Psoas muscle (tissue), 8 donors: ENCODE results near the gene C11orf87. TPM values are rescaled to one million over a fixed set of nuclear protein-coding genes. Genes with fewer than 3 reads are reported as not detected.

Experiments
- ATAC-seq, 4 donors: fragments of 200-7000 bp; cut with Tn5 transposase; one replicate each; pipeline ENCODE4 v1.9.1; 2020; ENCODE audit warnings: moderate library complexity in 3 of 4, mild to moderate bottlenecking in 2 of 4
- DNase-seq, 2 donors: peaks; one replicate each; pipeline ENCODE4 v3.0.0-alpha.2; 2020
- H3K27ac ChIP-seq: fragments of 200-600 bp; one replicate; pipeline ENCODE4 v1.8.0; 2022
- H3K27me3 ChIP-seq, 3 donors: fragments of 200-600 bp in 1 of 3; one replicate each; pipeline versions ENCODE4 v1.6.1 to v1.8.0; 2013 to 2022; ENCODE audit warnings: low read length in 2 of 3, mild to moderate bottlenecking in 2 of 3, moderate library complexity in 1 of 3; ENCODE audit not compliant: insufficient read depth in 3 of 3
- H3K36me3 ChIP-seq, 2 donors: fragments of 200-600 bp in 1 of 2; one replicate each; pipeline versions ENCODE4 v1.6.1 to v1.8.0; 2013 to 2022; ENCODE audit warnings: low read depth in 1 of 2, mild to moderate bottlenecking in 1 of 2, moderate library complexity in 1 of 2; ENCODE audit not compliant: insufficient read depth in 1 of 2
- H3K4me1 ChIP-seq: fragments of 200-600 bp; one replicate; pipeline ENCODE4 v1.8.0; 2022
- H3K4me3 ChIP-seq: fragments of 200-600 bp; one replicate; pipeline ENCODE4 v1.8.0; 2022; ENCODE audit warnings: mild to moderate bottlenecking
- H3K9me3 ChIP-seq: fragments of 200-600 bp; one replicate; pipeline ENCODE4 v1.8.0; 2022
- WGBS, 3 donors: extraction: QIAGEN DNeasy Blood & Tissue Kit; methylation state at CpG; one replicate each; pipeline versions ENCODE4 v1.1.6 to v1.1.7; 2013; 5-methylcytosine and 5-hydroxymethylcytosine counted together
- intact Hi-C, 2 donors: fragments of 100-400 bp; cut with DNase I; formaldehyde crosslinking; loops; one replicate each; pipeline versions ENCODE4 v1.11.0 to v1.14.2; 2022
- polyA plus RNA-seq, 3 donors: library from polyadenylated mRNA; stranded (reverse); fragments of 200-250 nt; gene quantifications; one replicate each; pipeline ENCODE4 v1.2.3, GENCODE V29; 2013
- total RNA-seq, 4 donors: library from RNA; stranded (reverse); fragmentation: NEBNext Ultra II Directional in 2 of 4; extraction: Animal tissue kit (Norgen Biotek cat#: 25700) in 2 of 4; gene quantifications; one replicate each; pipeline versions ENCODE4 v1.2.1 to v1.2.4, GENCODE V29; 2021 to 2023
- TF ChIP-seq, protein P1 (sequence below): fragments of 200-600 bp; IDR thresholded peaks from one replicate; pipeline ENCODE4 v1.8.0; 2022; ENCODE audit warnings: antibody characterized with exemption
- donor health status: healthy with polysubstance abuse.
- donor health status: DM: no; HTN: no; CAD: no; lungs with moderate emphysema.
- donor health status: Bipolar disorder and iron deficiency.
- donor health status: healthy.
- donor health status: DM: yes; HTN: yes; CAD: no.
- donor health status: DM: no; HTN: no; CAD: no.
- donor health status: DM: no; HTN: no; CAD: no.
- donor health status: DM: yes; HTN: yes; CAD: no.

C11orf87 gene
- total and polyA plus RNA-seq, 7 donors = 0.01 TPM; not detected in 6

DNA sequence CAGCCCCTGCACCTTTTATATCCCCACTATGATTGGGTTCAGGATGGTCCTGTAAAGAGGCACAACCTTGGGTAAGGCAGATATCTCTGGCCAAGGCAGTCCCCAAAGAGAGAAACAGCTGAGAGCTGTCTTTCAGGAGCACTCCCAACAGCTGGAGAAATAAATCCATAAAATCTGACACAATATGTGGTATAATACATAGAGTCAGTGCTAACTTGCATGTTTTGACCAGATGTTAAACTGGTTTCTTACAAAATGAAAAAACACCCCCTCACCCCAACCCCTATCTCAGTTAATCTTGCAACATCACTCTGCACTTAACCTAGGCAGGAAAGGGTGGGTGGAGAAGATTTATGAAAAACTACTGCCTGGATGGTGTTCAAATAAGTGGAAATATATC is 44.0 kb upstream of the C11orf87 start:
- Histone ChIP-seq H3K4me1 (no peaks in the 10 kb centered on the region), H3K27ac (no peak overlapping the region), H3K36me3 (no peaks in the 10 kb centered on the region), H3K9me3 (no peaks in the 10 kb centered on the region), H3K4me3 (no peak overlapping the region), H3K27me3 (no peaks in the 10 kb centered on the region)
- ATAC-seq = no peak
- TF ChIP-seq, protein P1, sequence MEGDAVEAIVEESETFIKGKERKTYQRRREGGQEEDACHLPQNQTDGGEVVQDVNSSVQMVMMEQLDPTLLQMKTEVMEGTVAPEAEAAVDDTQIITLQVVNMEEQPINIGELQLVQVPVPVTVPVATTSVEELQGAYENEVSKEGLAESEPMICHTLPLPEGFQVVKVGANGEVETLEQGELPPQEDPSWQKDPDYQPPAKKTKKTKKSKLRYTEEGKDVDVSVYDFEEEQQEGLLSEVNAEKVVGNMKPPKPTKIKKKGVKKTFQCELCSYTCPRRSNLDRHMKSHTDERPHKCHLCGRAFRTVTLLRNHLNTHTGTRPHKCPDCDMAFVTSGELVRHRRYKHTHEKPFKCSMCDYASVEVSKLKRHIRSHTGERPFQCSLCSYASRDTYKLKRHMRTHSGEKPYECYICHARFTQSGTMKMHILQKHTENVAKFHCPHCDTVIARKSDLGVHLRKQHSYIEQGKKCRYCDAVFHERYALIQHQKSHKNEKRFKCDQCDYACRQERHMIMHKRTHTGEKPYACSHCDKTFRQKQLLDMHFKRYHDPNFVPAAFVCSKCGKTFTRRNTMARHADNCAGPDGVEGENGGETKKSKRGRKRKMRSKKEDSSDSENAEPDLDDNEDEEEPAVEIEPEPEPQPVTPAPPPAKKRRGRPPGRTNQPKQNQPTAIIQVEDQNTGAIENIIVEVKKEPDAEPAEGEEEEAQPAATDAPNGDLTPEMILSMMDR = no peak
- DNase-seq = no peak
- intact Hi-C loops = no loop called here

DNA sequence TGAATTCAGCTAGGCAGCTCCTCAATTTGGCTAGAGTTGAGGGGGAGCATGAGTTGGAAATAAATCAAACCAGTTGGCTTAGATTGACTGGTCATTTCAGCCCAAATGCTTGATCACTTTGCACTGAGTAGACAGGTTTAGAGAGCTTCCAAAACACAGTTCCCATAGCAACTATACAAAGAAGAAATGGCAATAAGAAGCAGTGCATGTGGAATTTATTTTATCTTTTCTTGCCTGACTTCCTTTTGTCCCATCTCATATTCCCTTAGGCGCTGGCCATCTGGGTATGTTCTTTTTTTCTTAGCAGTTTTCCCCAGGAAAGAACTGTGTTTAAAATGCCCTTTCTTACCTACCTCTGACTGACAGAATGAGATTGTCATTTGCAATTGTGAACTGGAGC is 38.7 kb upstream of the C11orf87 start:
- no peaks in the 10 kb centered on the region for H3K27me3 ChIP-seq
- no peak for DNase-seq
- TF ChIP-seq, protein P1 = no peak
- H3K9me3 ChIP-seq = no peaks in the 10 kb centered on the region
- WGBS, 3 donors = 52 to 74% (median 56%) methylated on average over 1 of the region's 1 CpG
- no peaks in the 10 kb centered on the region for H3K4me1 ChIP-seq
- intact Hi-C loops = no loop called here
- no peak for ATAC-seq
- H3K27ac ChIP-seq = no peak overlapping the region
- no peaks in the 10 kb centered on the region for H3K36me3 ChIP-seq
- no peak overlapping the region for H3K4me3 ChIP-seq

DNA sequence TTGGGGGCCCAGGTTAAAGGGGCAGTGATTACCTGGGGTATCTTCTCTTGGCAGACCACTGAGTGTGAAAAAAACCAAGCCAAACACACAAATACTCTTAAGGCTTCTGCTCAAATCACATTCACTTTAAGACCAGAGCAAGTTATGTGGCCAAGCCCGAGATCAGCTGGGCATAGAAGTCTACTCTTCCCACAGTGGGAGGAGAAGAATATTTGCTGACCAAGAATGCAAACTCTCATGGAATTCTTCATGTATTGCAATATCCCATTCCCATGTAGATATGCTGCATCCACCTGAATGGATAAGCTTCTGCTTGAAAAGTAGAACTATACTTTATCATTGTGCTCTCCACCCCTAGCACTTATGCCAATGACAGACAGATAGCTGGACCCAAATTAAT is 37.1 kb upstream of the C11orf87 start:
- TF ChIP-seq, protein P1 = no peak
- no peak for ATAC-seq
- Histone ChIP-seq H3K27ac (no peak overlapping the region), H3K4me1 (no peaks in the 10 kb centered on the region), H3K27me3 (no peaks in the 10 kb centered on the region), H3K4me3 (no peak overlapping the region), H3K9me3 (no peaks in the 10 kb centered on the region), H3K36me3 (no peaks in the 10 kb centered on the region)
- 61 to 74% (median 65%) methylated on average over 1 of the region's 1 CpG for WGBS, 3 donors
- intact Hi-C loops = no loop called here
- DNase-seq = no peak

DNA sequence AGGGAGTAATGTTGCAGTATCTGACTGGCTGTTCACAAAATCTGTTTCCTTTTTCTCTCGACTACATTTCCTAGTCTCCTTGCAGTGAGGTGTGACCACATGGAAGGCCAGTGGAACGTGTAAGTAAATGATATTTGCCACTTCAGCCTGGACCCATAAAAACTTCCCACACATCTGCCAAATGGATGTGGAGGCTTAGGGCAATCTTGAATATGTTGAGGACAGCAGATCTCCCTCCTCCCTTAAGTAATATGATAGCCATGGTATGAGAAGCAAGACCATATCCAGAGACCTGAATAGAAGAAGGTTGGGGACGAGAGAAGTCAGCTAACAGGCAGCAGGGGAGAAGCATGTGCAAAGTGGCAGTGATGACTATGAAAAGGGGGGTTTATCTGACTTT is 33.0 kb upstream of the C11orf87 start:
- TF ChIP-seq, protein P1 = no peak
- DNase-seq = no peak
- Histone ChIP-seq H3K4me1 (no peaks in the 10 kb centered on the region), H3K27me3 (no peaks in the 10 kb centered on the region), H3K9me3 (no peaks in the 10 kb centered on the region), H3K36me3 (no peaks in the 10 kb centered on the region), H3K27ac (no peak overlapping the region), H3K4me3 (no peak overlapping the region)
- no peak for ATAC-seq
- intact Hi-C loops = no loop called here
- WGBS, 3 donors = 8 to 17% (median 11%) methylated on average over 3 of the region's 3 CpGs

DNA sequence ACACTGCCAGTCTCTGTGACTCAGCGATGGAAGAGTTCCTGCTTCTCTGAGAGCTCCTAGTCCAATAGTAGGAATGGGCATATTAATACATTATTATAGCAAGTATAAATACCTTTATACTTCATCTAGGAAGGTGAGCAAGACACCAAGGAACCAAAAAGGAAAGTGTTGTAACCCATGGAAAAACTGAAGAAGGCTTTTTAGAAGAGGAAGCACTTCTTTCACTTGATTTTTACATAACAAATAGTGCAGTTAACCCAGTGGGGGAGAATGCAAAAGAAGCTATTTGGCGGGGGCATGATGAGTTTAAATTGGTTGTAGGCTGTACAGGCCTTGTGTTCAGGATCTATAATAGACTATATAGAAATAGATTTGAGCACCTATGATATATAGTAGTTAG is 31.2 kb upstream of the C11orf87 start:
- 78 to 90% (median 83%) methylated on average over 2 of the region's 2 CpGs for WGBS, 3 donors
- Histone ChIP-seq H3K4me1 (no peaks in the 10 kb centered on the region), H3K36me3 (no peaks in the 10 kb centered on the region), H3K9me3 (no peaks in the 10 kb centered on the region), H3K4me3 (no peak overlapping the region), H3K27ac (no peak overlapping the region), H3K27me3 (no peaks in the 10 kb centered on the region)
- intact Hi-C loops = no loop called here
- ATAC-seq (no peak), DNase-seq (no peak)
- TF ChIP-seq, protein P1 = no peak
